GM12878 (cell line): Measurements from ENCODE around the gene CD2AP. TPM values are rescaled to one million over a fixed set of nuclear protein-coding genes. Genes with fewer than 3 reads are reported as not detected.

Experiments used
- polyA plus RNA-seq, 11 experiments: library from polyadenylated mRNA; depleted of rRNA in 4 of 11; unstranded in 6 of 11; stranded (reverse) in 5 of 11; fragments of >200 nt; fragmentation: Nextera tagmentation in 4 of 11; fragmentation: Illumina TruSeq in 1 of 11; extraction: Ambion mirVana in 4 of 11; extraction: Trizol in 1 of 11; gene quantifications; 1 replicate in 1 of 11; 2 replicates in 10 of 11; pipeline versions ENCODE4 v1.2.1 to v1.2.3, GENCODE V29; 2011 to 2016; ENCODE audit warnings: inconsistent platforms in 2 of 11, missing spikeins in 2 of 11, low read depth in 1 of 11
- small RNA-seq: library from RNA; depleted of rRNA; stranded (forward); fragments of <200 nt; gene quantifications from one replicate; pipeline ENCODE3, GENCODE V24; 2014
- total RNA-seq, 4 experiments: library from RNA; depleted of rRNA in 3 of 4; stranded (reverse); fragments of >200 nt in 3 of 4; fragmentation: Illumina TruSeq in 1 of 4; extraction: Trizol in 1 of 4; gene quantifications; 2 replicates each; pipeline versions ENCODE4 v1.2.1 to v1.2.3, GENCODE V29; 2013 to 2021

Gene CD2AP
- total and polyA plus RNA-seq, 10 of the 15 experiments (the other 5 are each of a cell fraction or from before 2014, with no cell fraction given): 5.4 to 46.6 (median 20.9) TPM

Small RNA genes lying within 50 kb of the gene (small RNA-seq; reads per million reads assigned to genes)
- gene RF00019: not detected

Other genes with a start within 250 kb of the CD2AP start
- gene TNFRSF21, start 167.9 kb upstream of the CD2AP start, total RNA-seq (2014; rRNA removed): 0.23 and 0.27 TPM in 2 replicates
- gene TNFRSF21, start 167.9 kb upstream of the CD2AP start, total RNA-seq (2014; rRNA removed; fragmentation: Illumina TruSeq; extraction: Trizol): 0.23 and 0.31 TPM in 2 replicates
- gene TNFRSF21, start 167.9 kb upstream of the CD2AP start, total RNA-seq (2021): 0.56 and 0.77 TPM in 2 replicates
- gene TNFRSF21, start 167.9 kb upstream of the CD2AP start, polyA plus RNA-seq (2011; rRNA removed): 1.0 and 1.1 TPM in 2 replicates
- gene TNFRSF21, start 167.9 kb upstream of the CD2AP start, polyA plus RNA-seq (2014; fragmentation: Illumina TruSeq; extraction: Trizol): 0.44 and 0.46 TPM in 2 replicates
- gene TNFRSF21, start 167.9 kb upstream of the CD2AP start, polyA plus RNA-seq (2014; fragmentation: Nextera tagmentation; extraction: Ambion mirVana): under 1 TPM; 0.09 to 0.11 TPM
- 0.20 and 0.42 TPM in 2 replicates for gene TNFRSF21, start 167.9 kb upstream of the CD2AP start, polyA plus RNA-seq (2014; rRNA removed)
- gene TNFRSF21, start 167.9 kb upstream of the CD2AP start, polyA plus RNA-seq (2016; fragmentation: Nextera tagmentation; extraction: Ambion mirVana): under 1 TPM; 0.21 to 0.44 TPM
- gene ADGRF4, start 220.8 kb downstream of the CD2AP start, total RNA-seq (2014; rRNA removed): 0.06 TPM in 1 of 2 replicates, not detected in the other
- gene ADGRF4, start 220.8 kb downstream of the CD2AP start, total RNA-seq (2014; rRNA removed; fragmentation: Illumina TruSeq; extraction: Trizol): 0.09 TPM in 1 of 2 replicates, not detected in the other
- gene ADGRF4, start 220.8 kb downstream of the CD2AP start, total RNA-seq (2021): not detected in 2 replicates
- 0.12 and 0.16 TPM in 2 replicates for gene ADGRF4, start 220.8 kb downstream of the CD2AP start, polyA plus RNA-seq (2011; rRNA removed)
- gene ADGRF4, start 220.8 kb downstream of the CD2AP start, polyA plus RNA-seq (2014; fragmentation: Illumina TruSeq; extraction: Trizol): 0.04 TPM in 1 of 2 replicates, not detected in the other
- under 1 TPM in 1 of 2 experiments, not detected in 1; 0.04 TPM for gene ADGRF4, start 220.8 kb downstream of the CD2AP start, polyA plus RNA-seq (2014; fragmentation: Nextera tagmentation; extraction: Ambion mirVana)
- not detected in 2 replicates for gene ADGRF4, start 220.8 kb downstream of the CD2AP start, polyA plus RNA-seq (2014; rRNA removed)
- gene ADGRF4, start 220.8 kb downstream of the CD2AP start, polyA plus RNA-seq (2016; fragmentation: Nextera tagmentation; extraction: Ambion mirVana): not detected